NOMO-1 treated with dmso at 0.1 percent for 144 hours (cell line): ENCODE data around the gene PALLD.

ENCODE experiments used
- DNase-seq: peaks from one replicate; lab custom pipeline; 2025; ENCODE audit not compliant: unreplicated experiment; lab: John Stamatoyannopoulos, UW

Gene PALLD

DNA sequence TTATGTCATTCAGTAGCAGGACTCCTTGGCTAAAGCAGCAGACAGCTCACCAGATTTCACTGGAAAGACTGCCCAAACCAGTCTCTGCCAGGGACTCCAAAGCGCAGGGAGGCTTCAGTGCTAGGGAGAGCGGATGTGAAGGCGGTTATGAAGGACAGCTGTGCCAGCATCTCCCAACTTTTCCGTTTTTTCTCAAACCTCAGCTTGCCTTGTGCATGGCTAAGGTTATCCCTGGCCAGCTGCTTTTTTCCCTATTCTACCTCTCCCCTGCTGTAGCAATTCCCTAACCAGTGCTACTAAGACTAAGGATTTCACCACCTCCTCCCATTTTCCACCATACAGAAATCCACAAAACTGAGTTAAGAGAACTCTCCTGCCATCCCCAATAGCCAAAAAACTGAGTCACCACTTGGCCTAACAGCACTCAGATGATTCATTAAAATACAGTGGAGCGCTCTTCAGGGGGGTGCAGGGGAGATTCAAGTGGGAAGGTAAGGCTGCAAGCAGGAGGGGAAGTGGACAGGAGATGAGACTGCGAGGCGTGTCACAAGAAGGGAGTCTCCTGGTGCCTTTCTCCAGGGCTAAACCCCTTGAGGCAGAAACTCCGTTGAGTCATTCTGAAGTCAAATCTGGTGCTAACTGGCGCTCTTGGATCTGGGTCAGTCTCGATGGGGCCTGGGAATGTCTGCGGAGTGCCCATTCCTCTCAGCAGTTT lies 90.7 kb downstream of the PALLD start:
- no peak for DNase-seq

DNA sequence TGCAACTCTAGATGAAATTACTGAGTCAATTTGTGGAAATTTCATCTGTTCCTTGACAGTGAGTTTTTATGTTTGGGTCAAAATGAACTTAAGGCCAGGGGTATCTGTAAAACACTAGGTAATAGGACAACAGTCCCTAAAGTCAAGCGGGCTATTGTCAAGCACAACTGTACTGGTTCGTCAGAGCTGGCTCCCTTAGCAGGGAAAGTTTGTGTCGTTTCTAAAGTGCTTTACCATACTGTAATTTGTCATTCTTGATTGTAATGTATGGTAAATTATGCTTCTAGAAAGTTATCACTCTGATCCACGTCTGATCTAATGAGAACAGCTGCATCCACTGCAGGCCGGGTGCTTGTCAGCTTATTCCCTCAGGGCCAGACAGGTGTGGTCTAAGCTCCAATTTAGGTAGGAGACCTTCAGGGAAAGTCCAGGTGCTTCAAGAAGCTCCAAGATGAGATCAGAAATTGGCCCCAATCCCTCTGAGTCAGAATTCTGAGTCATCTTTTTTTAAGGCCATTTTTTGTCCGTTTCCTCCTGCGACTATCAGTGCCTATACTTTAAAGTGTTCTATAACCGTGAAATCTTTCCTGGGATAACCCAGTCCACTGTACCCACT lies 92.2 kb downstream of the PALLD start:
- DNase-seq = no peak

GRCh38 chr4:168592676-168593075 lies 95.8 kb downstream of the PALLD start:
- no peak for DNase-seq

DNA sequence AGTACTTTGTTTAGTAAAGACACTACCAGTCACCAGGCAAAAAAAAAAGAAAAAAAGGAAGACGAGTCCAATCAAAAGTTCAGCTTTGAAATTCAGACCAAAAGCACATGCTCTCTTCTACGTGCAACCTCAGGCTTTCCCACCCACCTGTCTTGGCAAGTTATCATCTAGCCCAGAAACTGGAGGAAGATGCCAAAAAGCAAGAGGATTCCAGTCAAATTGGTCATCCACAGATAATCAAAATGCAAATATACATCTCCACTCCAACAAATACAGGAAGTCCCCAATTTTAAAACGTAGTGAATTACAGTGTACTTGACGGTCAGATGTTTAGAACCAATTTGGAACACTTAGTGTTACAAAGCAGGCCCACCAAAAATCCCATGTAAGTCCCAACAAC lies 96.5 kb downstream of the PALLD start:
- no peak for DNase-seq

- DNase-seq = no peak
Observed at GRCh38 chr4:168594121-168594520, 97.3 kb downstream of the PALLD start.

- DNase-seq = no peak
Observed at GRCh38 chr4:168598191-168598590, 101.3 kb downstream of the PALLD start.

GRCh38 chr4:168600796-168601583 lies 104.1 kb downstream of the PALLD start:
- DNase-seq = peak; percentile 48

DNA sequence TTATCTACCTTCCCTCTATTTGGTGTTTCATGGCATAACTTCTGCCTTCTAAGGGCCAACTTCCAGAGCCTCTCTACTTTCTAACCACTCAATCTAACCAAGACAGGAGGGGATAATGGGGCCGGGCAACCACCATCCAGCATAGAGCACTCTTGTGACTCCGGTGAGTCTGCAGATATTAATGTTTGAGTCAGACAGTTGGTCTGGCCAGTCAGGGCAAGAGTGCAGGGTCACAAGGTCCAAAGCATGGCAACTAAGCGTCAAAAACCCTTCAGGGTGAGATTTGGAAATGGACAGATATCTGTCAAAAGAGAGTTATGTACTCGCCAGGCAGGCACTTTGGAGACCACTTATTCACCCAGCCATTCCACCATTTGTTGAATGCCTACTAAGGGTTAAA lies 105.0 kb downstream of the PALLD start:
- no peak for DNase-seq

DNA sequence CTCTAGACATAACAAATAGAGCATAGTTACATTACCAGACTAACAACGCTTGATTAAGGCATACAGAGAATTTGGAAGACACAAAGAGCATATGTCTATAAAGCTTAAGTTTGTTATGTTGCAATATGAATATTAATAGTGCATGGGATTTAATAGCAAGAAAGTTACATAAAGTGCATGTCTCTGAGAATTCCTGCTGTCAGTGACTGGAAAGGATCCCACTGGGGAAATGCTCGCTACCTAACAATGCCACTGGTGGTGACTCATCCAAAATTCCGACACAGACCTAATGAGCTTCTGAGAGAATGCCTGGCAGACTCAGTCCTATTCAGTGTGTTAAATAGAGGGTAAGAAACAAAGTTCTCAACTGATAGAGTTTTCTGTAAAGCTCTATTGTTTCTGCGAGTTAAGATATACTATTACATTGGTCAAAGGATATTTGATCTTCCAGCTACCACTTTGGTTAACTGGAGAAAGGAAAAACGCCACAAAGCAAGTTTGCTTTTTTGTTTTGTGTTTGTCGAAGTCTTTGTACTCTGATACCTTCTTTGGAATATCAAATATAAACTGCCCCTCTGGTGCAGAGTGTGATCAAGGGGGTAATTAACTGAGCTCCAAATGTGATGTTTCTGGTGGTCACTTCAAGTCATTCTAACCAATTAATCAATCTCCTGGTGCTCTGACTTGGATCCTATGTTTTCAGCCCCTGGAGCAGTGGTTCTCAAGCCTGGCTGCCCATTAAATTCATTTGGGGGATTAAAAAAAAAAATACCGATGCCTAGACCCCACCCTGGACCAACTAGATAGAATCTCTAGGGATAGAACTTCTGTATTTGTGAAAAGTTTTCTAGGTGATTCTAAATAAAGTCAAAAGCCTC lies 107.9 kb downstream of the PALLD start:
- DNase-seq = no peak

DNA sequence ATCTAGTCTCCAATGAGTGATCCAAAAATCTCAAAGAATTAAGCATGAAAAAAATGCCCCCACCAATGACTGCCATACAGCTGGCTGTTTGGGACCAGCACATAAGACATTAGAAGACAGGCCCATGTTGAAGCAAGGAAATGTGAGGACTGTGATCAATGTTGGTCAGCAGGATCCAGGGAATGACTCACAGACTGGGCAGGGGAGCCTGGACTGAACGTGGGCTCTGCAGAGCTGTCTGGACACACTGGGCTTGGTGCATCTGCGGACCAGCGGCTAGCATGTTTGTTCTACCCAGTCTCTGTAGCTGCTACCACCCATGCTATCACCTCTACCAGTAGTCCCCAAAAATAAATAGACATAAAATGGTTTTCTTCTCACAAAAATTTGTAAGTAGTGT lies 108.6 kb downstream of the PALLD start:
- no peak for DNase-seq

- no peak for DNase-seq
Observed at GRCh38 chr4:168607215-168607614, 110.4 kb downstream of the PALLD start.

DNA sequence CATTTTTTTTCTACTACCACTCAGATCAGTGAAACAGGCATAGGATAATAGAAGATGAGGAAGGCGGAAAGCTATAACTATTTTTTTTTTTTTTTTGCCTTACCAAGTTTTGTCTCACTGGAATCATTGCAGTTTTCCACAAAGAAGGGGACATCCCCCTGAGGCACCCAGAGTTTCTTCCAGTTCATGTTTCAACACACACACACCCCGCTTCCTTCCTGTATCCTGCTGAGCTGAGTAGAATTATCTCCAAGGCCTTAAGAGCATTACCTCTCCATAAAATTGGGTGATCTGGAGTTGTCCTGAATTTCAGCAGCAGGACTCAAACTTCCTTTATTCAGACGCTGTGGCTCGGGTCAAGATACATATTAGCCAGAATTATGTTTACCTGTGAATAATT lies 111.9 kb downstream of the PALLD start:
- DNase-seq = no peak

GRCh38 chr4:168609369-168609768 lies 112.5 kb downstream of the PALLD start:
- DNase-seq = no peak

- peak; percentile 58 for DNase-seq
Observed at GRCh38 chr4:168610911-168611530, 114.2 kb downstream of the PALLD start.

GRCh38 chr4:168612450-168613135 lies 115.7 kb downstream of the PALLD start:
- no peak for DNase-seq

DNA sequence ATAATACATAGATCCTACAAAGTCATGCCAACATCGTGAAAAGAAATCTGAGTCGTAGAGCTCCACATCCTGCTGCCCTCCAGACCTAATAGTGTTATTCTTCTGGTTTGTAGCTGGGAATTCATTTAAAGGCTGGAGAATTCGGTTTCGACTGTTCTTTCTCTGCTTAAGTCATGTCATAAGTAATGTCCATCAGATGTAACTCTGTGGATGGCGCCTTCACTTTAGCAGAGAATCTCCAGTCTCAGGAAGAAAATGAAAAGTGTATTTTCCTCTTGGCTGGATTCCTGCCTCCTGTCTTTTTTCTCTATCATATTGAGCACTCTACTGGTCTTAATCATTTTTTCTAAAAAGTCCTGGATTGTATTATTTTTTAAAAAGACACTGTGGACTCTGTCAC lies 117.0 kb downstream of the PALLD start:
- no peak for DNase-seq

DNA sequence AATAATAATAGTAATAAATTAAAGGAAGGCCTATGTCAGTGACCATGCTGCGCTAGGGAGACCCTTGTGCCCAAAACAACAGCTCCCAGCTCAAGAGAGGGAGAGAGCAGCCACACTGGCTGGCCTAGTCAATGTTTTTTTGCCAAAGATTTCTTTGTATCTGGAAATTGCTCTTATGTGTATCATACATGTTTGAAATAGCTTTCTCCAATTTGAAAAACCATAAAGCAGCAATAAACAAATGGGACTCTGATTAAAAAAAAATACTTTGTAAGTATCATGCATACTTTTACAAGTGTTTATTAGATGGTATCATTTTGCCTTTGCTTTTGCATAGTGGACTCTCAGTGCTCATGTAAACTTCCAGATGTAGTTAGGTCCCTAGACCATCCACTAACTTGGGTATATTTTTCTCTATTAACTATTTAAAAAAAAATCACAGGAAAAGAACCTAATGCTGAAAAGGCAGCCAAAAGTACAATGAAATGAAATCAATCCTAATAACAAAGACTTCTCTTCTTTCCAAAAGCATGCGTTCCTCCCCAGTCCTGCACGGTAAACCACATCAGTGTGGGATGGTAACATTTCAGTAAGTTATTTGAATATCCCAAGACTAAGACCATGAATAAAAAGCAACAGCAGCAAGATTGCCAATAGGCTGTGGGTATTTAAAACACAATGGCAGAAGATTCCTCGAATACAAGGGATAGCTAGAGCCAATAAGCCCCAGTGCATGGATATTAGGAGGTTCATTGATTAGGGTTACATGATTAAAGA lies 117.6 kb downstream of the PALLD start:
- no peak for DNase-seq

DNA sequence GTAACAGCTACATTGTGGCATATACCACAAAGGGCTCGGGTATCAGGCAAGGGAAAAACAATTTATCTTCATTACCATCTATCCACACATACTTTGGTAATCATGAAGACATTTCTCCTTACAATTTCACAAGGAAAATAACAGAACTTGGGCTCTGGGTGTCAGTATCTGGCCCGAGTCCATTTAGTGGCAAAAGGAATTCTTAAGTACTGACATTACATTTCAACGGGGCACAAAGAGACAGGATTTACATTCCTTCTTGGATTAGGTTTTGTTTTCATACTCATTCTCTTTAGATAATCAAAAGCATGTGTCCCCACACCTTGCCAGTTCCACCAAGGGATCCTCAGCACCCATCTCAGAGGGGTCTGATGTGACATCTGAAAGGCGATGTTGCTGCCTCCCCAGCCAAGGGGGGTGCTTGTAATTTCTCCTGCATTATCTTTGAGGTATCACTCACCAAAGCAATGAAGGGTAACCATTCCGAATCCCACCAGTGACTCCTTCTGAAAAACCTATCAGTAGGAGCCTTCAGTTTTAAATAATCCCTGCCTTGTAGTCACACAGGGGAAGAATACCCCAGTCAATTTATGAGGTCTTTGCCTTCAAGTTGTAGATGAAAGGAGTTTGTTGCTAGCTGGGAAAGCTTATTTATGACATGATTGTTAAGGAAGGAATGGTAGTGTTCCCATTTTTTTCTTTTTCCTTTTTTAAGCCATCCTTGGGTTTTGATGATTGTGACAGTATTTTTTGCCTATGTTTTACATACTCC lies 118.6 kb downstream of the PALLD start:
- no peak for DNase-seq
